Neural crest cell (in vitro differentiated cells): ENCODE measurements around the gene SLC4A8. TPM values are rescaled to one million over a fixed set of nuclear protein-coding genes. Genes with fewer than 3 reads are reported as not detected.

Experiments used
- DNase-seq: peaks from one replicate; pipeline ENCODE4 v3.0.0; 2021; ENCODE audit warnings: low read depth, mixed read lengths, low spot score
- H3K27ac Mint-ChIP-seq: one replicate; pipeline ENCODE4 v1.8.0; 2021; ENCODE audit warnings: mild to moderate bottlenecking, mixed read lengths; ENCODE audit not compliant: unreplicated experiment
- H3K27me3 Mint-ChIP-seq: 2 replicates; pipeline ENCODE4 v1.8.0; 2021; ENCODE audit warnings: low read depth, mild to moderate bottlenecking, mixed read lengths
- H3K36me3 Mint-ChIP-seq: 2 replicates; pipeline ENCODE4 v1.8.0; 2021; ENCODE audit warnings: low read depth, mild to moderate bottlenecking, mixed read lengths
- H3K4me1 Mint-ChIP-seq: 2 replicates; pipeline ENCODE4 v1.8.0; 2021; ENCODE audit warnings: mixed read lengths
- H3K4me3 Mint-ChIP-seq: one replicate; pipeline ENCODE4 v1.8.0; 2021; ENCODE audit warnings: mild to moderate bottlenecking, mixed read lengths
- H3K9me3 Mint-ChIP-seq: 2 replicates; pipeline ENCODE4 v1.8.0; 2021; ENCODE audit warnings: mixed read lengths
- total RNA-seq: library from RNA; stranded (reverse); gene quantifications from 2 replicates; pipeline ENCODE4 v1.2.1, GENCODE V29; 2021
- TF ChIP-seq, protein P1 (sequence below): fragments of 200-600 bp; sonication (generic); conservative IDR thresholded peaks from 2 replicates; pipeline ENCODE4 v1.5.0; 2021; ENCODE audit warnings: antibody characterized with exemption, mild to moderate bottlenecking

The SLC4A8 gene
- total RNA-seq, 1 donor from 2014 or later = 33.8 TPM

DNA sequence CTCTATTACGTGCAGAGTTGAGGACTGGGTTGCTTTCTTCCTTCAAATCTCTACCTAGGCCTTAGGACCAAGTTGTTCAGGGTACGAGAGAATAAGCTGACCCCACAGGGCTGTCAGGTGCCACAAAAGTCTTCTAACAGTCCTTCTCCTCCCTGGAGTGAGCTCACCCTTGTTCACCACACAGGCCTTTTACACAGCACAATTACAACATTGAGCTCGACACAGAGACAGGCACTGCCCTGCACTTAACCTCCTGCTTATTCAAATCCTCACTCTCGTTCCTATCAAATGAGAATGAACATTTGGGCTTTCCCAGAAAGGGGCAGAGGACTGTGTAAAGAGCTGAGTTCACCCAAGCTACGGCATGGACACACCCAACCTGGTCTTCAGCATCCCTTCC, 35.8 kb upstream of the SLC4A8 start:
- no peak for DNase-seq
- Mint-ChIP-seq H3K27me3 (peaks cover 65% of the 10 kb centered on the region), H3K4me1 (peaks cover 47% of the 10 kb centered on the region), H3K4me3 (no peak overlapping the region), H3K9me3 (no peaks in the 10 kb centered on the region), H3K36me3 (no peaks in the 10 kb centered on the region), H3K27ac (no peak overlapping the region)
- TF ChIP-seq, protein P1, sequence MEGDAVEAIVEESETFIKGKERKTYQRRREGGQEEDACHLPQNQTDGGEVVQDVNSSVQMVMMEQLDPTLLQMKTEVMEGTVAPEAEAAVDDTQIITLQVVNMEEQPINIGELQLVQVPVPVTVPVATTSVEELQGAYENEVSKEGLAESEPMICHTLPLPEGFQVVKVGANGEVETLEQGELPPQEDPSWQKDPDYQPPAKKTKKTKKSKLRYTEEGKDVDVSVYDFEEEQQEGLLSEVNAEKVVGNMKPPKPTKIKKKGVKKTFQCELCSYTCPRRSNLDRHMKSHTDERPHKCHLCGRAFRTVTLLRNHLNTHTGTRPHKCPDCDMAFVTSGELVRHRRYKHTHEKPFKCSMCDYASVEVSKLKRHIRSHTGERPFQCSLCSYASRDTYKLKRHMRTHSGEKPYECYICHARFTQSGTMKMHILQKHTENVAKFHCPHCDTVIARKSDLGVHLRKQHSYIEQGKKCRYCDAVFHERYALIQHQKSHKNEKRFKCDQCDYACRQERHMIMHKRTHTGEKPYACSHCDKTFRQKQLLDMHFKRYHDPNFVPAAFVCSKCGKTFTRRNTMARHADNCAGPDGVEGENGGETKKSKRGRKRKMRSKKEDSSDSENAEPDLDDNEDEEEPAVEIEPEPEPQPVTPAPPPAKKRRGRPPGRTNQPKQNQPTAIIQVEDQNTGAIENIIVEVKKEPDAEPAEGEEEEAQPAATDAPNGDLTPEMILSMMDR = no peak

DNA sequence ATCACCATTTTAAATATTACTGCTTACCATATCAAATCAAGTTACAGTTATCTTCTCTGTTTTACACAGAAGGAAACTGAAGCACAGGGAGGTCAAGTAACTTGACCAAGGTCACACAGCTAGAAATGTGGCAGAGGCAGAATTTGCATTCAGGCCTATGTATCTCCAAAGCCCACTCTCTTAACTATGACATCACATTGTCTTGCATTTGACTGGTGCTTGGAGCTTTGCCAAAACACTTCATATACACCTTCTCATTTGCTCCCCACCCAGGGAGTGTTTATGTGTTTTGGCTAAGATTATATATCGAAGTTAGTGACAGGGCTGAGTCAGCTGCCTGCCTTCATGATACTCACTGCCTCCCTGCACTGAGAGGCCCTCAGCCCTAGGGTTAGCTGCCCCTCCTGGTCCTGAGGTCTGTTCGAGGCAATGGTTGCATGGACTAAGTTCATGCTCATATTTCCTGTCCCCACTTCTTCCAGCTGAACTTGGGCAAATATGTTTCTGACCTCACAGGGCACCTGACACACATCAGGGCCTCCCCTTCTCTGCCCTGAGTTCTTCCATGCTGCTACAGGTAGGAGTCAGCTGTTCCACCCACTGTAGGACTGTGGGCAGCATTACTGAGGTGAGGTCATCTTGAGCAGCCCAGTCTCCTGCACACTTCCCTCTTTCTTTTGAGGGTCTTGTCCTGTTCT, 35.2 kb upstream of the SLC4A8 start:
- DNase-seq = no peak
- TF ChIP-seq, protein P1 = no peak
- H3K4me3 Mint-ChIP-seq = no peak overlapping the region
- H3K27ac Mint-ChIP-seq = no peak overlapping the region
- peaks cover 71% of the 10 kb centered on the region for H3K27me3 Mint-ChIP-seq
- H3K9me3 Mint-ChIP-seq = no peaks in the 10 kb centered on the region
- H3K4me1 Mint-ChIP-seq = peaks cover 44% of the 10 kb centered on the region
- H3K36me3 Mint-ChIP-seq = no peaks in the 10 kb centered on the region

DNA sequence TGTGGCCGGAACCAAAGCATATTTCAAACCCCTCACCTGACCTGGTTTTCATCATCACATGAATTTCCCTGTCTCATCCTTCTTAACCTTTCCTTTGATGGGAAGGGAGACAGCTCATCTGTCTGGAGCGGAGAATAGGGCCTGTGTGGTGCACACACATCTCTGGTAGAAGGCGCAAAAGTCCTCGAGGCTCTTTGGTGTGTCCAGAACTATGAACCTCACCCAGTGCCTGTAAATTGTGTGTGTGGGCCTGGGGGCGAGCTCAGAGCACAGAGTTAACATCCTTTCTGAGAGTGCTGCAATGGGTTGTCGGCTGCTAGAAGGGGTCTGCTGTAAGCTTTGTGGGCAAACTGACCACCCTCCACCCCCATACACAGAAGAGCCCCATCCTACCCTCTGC, 34.2 kb upstream of the SLC4A8 start:
- TF ChIP-seq, protein P1 = no peak
- no peak overlapping the region for H3K27ac Mint-ChIP-seq
- no peak for DNase-seq
- H3K36me3 Mint-ChIP-seq = no peaks in the 10 kb centered on the region
- H3K4me3 Mint-ChIP-seq = peak overlapping the region; percentile 86
- no peaks in the 10 kb centered on the region for H3K9me3 Mint-ChIP-seq
- peaks cover 44% of the 10 kb centered on the region for H3K4me1 Mint-ChIP-seq
- H3K27me3 Mint-ChIP-seq = peaks cover 76% of the 10 kb centered on the region

DNA sequence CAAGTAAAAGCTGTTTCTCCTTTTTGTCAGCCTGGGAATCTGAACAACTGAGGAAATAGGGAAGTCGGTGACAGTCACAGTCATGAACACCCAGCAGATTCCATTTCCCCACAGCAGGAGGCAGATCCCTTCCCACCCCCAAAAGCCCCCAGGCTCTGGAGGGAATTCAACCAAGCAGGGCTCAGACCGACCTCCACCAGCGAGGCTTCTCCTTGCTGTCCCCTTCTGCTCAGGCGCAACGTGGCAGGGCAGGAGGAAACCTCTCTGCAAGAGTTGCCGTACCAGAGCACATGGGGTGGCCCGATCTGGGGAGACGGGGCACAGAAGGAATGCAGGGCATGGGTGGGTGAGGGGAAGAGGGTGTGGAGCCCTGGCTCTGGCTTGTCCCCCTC, 33.7 kb upstream of the SLC4A8 start:
- no peaks in the 10 kb centered on the region for H3K9me3 Mint-ChIP-seq
- DNase-seq = peak; percentile 9
- H3K36me3 Mint-ChIP-seq = no peaks in the 10 kb centered on the region
- TF ChIP-seq, protein P1 = no peak
- H3K27me3 Mint-ChIP-seq = peaks cover 79% of the 10 kb centered on the region
- no peak overlapping the region for H3K27ac Mint-ChIP-seq
- peak overlapping the region; percentile 86 for H3K4me3 Mint-ChIP-seq
- H3K4me1 Mint-ChIP-seq = peaks cover 44% of the 10 kb centered on the region

DNA sequence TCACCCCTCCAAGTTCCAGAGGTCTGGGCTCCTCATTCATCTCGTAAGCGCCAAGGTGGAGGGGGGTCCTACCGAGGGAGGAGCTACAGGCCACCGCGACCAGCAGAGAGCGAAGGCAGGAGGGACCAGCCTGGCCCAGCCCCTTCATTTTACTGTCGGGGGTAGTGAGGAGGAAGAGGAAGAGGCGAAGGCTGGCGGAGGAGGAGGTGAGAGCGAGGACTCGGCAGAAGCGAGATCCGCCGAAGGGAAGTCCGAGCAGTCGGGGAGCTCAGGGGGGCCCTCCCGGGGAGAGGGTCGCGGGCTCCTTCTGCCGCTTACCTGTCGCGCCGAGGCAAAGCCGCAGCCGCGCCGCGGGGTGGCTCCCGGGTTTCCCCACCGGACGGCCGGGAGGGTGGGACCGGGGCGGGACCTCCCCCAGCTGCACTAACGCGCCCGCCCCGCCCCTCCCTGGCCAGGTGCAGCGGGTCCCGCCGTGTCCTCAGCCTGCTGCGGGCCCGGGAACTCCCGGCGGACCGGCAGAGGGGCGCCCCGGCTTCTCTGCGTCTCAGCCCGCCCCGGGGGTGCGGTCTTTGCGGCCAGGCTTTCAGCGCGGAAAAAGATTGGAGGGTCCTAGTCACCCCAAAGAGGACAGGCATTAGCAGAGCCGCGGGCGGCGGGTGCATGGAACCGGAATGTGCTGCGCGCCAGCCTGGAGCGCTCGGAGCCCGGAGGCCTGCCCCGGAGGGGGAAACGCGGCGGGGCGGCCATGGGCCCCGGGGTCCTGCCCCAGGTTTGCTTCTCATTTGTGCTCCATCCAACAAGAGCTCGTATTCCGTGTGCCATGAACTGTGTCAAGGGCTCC, 33.1 kb upstream of the SLC4A8 start, which contains the start of gene GALNT6:
Gene GALNT6, minus strand, starts transcription at position 124 of the 841 bp plus-strand sequence. CDS start 11,625 bp downstream, outside the sequence.
- H3K4me1 Mint-ChIP-seq = peaks cover 41% of the 10 kb centered on the region

More for the DNA sequence above, 33.1 kb upstream of the SLC4A8 start, which contains the start of gene GALNT6:
- DNase-seq = no peak
- H3K27ac Mint-ChIP-seq = no peak within 1 kb of the TSS
- H3K4me3 Mint-ChIP-seq = peak within 1 kb of the TSS; percentile 86
- no peaks in the 10 kb centered on the region for H3K36me3 Mint-ChIP-seq
- TF ChIP-seq, protein P1 = no peak
- H3K9me3 Mint-ChIP-seq = no peaks in the 10 kb centered on the region
- peaks cover 79% of the 10 kb centered on the region for H3K27me3 Mint-ChIP-seq
